Activated CD8-positive, alpha-beta memory T cell treated with anti-CD3 and anti-CD28 coated beads, Interleukin-2, amount 10 ng/mL, durations not matched to agents 7 days and 5 days (primary cell): ENCODE results near the gene KRTAP12-2. TPM values are rescaled to one million over a fixed set of nuclear protein-coding genes. Genes with fewer than 3 reads are reported as not detected.

ENCODE experiments used
- ATAC-seq: fragments of 150-1000 bp; cut with Tn5 transposase; one replicate; pipeline ENCODE4 v1.10.0; 2021; ENCODE audit warnings: moderate library complexity
- CTCF ChIA-PET: fragments of 350-600 bp; sonication (Branson Sonifier 250); formaldehyde crosslinking; loops from one replicate; lab custom pipeline; 2021; ENCODE audit warnings: antibody characterized with exemption; lab: Charles Lee
- DNase-seq: peaks from one replicate; pipeline ENCODE4 v3.0.0-alpha.2; 2020
- H3K27ac Mint-ChIP-seq: one replicate; pipeline ENCODE4 v1.8.0; 2021; ENCODE audit warnings: mild to moderate bottlenecking, mixed read lengths
- H3K27me3 Mint-ChIP-seq: one replicate; pipeline ENCODE4 v1.8.0; 2021; ENCODE audit warnings: mixed read lengths
- H3K36me3 Mint-ChIP-seq: one replicate; pipeline ENCODE4 v1.8.0; 2021; ENCODE audit warnings: mild to moderate bottlenecking, mixed read lengths
- H3K4me1 Mint-ChIP-seq: one replicate; pipeline ENCODE4 v1.8.0; 2021; ENCODE audit warnings: mixed read lengths
- H3K4me3 Mint-ChIP-seq: one replicate; pipeline ENCODE4 v1.8.0; 2021; ENCODE audit warnings: mild to moderate bottlenecking, moderate library complexity, mixed read lengths
- H3K9me3 Mint-ChIP-seq: one replicate; pipeline ENCODE4 v1.8.0; 2022; ENCODE audit warnings: low read depth, mixed read lengths
- total RNA-seq, 2 experiments: library from RNA; stranded (reverse); gene quantifications; one replicate each; pipeline ENCODE4 v1.2.3, GENCODE V29; 2021

Gene KRTAP12-2, protein sequence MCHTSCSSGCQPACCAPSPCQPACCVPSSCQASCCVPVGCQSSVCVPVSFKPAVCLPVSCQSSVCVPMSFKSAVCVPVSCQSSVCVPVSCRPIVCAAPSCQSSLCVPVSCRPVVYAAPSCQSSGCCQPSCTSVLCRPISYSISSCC
- total RNA-seq = not detected

DNA sequence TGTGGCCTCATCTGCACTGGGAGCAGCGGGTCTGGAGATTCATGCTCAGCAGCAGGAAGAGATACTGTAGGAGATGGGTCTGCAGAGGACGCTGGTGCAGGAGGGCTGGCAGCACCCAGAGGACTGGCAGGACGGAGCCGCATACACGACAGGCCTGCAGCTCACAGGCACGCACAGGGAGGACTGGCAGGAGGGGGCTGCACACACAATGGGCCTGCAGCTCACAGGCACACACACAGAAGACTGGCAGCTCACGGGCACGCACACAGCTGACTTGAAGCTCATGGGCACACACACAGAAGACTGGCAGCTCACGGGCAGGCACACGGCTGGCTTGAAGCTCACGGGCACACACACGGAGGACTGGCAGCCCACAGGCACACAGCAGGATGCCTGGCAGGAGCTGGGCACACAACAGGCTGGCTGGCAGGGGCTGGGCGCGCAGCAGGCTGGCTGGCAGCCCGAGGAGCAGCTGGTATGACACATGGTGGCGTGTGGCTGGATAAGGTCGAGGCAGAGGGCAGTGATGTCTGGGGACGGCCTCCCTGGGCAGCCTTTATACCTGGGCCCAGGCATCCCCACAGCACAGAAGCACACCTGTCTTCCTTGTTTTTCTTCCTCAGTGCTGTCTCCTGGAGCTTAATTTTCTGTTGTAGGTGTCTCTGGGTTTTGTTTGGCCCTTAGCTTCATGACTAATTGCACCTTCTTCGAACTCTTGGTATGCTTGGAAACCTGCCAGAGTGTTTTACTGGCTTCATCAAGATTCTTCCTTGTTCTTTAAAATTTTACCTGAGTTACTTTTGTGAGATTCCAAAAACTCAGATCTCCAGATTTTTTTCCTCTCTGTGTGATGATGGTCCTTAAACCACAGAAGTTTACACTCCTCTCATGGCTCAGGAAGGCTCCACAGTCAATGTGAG lies at the start of gene KRTAP12-2:
Gene KRTAP12-2, minus strand, starts transcription at position 527 of the 920 bp plus-strand sequence. Its CDS starts 41 bp downstream, at position 486.
- H3K4me1 Mint-ChIP-seq = no peaks in the 10 kb centered on the region
- ATAC-seq (no peak), DNase-seq (no peak)
- CTCF ChIA-PET = no interaction called here
- peaks cover 20% of the 10 kb centered on the region for H3K27me3 Mint-ChIP-seq
- no peak within 1 kb of the TSS for H3K4me3 Mint-ChIP-seq
- H3K9me3 Mint-ChIP-seq = peaks cover 9% of the 10 kb centered on the region
- H3K27ac Mint-ChIP-seq = no peak within 1 kb of the TSS
- peaks cover 11% of the 10 kb centered on the region for H3K36me3 Mint-ChIP-seq

DNA sequence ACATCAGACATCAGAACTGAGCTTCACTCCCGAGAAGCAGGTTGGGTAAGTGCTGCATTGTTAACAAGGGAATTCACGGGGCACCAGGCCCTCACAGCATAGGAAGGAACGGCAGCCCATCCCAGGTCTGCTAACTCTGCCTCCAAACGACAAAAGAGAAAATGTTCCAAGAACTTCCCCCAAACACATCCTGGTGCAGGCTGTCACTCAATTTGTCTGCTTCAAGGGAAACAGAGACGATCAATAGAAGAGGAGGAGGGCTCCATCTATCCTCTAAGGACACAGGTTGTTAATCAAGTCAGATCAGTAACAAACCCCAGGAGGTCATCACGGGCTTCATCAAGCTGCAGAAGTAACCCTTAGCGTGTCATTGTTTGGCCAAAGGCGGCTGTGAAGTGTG lies 48.2 kb upstream of the KRTAP12-2 start:
- ATAC-seq = no peak
- Mint-ChIP-seq H3K4me3 (no peak overlapping the region), H3K27ac (no peak overlapping the region), H3K36me3 (no peaks in the 10 kb centered on the region), H3K27me3 (peaks cover 79% of the 10 kb centered on the region), H3K4me1 (peaks cover 5% of the 10 kb centered on the region), H3K9me3 (no peaks in the 10 kb centered on the region)
- DNase-seq = no peak
- CTCF ChIA-PET = interaction anchor here (1.2 kb wide), 1 partner anchor 78 kb away, joined by 4 read pairs; no protein-coding TSS in a partner anchor

DNA sequence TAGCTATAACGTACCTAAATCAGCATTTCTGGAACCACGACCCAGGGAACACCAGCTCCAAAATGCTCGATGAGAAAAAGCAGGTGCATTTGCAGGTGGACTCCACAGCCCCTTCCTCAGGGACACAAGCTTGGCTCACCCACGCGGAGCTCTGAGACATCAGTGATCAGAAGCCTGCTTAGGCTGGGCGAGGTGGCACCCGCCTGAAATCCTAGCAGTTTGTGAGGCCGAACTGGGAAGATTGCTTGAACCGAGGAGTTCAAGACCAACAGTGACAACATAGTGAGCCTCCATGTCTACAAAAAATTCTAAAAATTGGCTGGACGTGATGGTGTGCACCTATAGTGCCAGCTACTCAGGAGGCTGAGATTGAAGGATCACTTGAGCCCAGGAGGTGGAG lies 47.1 kb upstream of the KRTAP12-2 start:
- DNase-seq (no peak), ATAC-seq (no peak)
- H3K9me3 Mint-ChIP-seq = no peaks in the 10 kb centered on the region
- H3K4me3 Mint-ChIP-seq = no peak overlapping the region
- H3K36me3 Mint-ChIP-seq = no peaks in the 10 kb centered on the region
- H3K27me3 Mint-ChIP-seq = peaks cover 80% of the 10 kb centered on the region
- CTCF ChIA-PET = interaction anchor here (0.9 to 1.8 kb wide), 2 partner anchors 12 to 204 kb away, joined by 4 to 5 read pairs; no protein-coding TSS in a partner anchor
- peaks cover 8% of the 10 kb centered on the region for H3K4me1 Mint-ChIP-seq
- no peak overlapping the region for H3K27ac Mint-ChIP-seq

DNA sequence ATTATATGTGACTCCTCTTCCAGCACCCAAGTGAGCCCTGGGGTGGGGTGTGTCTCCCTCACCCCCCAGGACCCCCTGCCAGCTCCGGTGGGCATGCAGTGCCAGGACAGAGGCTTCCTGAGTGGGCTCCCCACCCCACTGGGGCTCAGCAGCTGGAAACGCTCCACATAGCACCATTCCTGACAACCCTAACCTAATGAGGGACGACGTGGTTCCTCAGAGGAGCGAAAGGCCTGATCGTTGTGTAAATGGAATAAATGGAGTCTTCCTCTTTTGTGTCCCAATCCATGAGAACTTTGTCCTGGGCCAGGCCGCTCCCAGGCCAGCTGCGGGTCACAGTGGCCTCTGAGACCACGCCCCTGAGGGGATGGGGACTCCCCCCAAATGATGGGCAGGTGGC lies 46.4 kb upstream of the KRTAP12-2 start:
- Mint-ChIP-seq H3K27ac (no peak overlapping the region), H3K27me3 (peaks cover 80% of the 10 kb centered on the region), H3K4me1 (peaks cover 8% of the 10 kb centered on the region), H3K4me3 (no peak overlapping the region), H3K9me3 (no peaks in the 10 kb centered on the region), H3K36me3 (no peaks in the 10 kb centered on the region)
- ATAC-seq (no peak), DNase-seq (peak; percentile 22)
- CTCF ChIA-PET = interaction anchor here (0.9 to 1.8 kb wide), 2 partner anchors 13 to 203 kb away, joined by 4 to 5 read pairs; no protein-coding TSS in a partner anchor

DNA sequence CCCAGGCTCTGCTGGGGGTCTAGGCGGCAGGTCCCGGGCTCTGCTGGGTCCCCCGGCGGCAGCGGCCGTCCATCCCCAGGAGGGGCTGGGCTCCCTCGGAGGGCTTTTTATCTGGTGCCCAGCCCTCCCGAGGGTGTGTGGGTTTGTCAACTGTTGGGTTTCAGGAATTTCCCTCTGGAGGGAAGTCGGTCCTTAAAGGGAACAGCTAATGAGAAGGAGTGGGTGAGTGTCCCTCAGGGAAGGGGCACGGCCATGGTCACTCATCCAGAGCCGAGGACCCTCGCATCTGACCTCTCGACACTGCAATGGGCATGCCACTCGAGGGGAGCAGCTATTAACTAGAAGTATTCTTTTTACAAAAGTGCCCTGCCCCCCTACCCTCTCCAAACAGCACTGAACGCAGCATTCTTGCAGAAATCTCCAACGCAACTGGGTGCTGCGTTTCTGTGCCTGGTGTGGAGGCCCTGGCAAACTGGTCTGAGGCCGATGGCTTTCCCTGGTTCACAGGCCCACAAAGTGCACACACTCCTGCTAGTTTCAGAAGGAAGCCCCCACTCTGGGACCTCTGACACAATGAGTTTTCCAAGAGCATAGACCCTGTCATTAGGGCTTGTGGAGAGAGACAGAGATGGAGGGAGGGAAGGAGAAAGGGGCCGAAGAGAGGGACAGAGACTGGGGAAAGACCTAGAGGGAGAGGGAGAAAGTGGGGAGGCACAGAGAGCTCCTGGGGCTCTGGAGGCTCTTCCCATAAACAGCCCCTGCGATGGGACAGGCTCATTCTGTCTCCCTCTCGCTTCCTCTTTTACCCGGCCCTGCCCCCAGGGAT lies 45.7 kb upstream of the KRTAP12-2 start:
- Mint-ChIP-seq H3K27ac (no peak overlapping the region), H3K27me3 (peaks cover 82% of the 10 kb centered on the region), H3K9me3 (no peaks in the 10 kb centered on the region), H3K4me3 (no peak overlapping the region), H3K4me1 (peaks cover 8% of the 10 kb centered on the region), H3K36me3 (no peaks in the 10 kb centered on the region)
- CTCF ChIA-PET = interaction anchor here (1.8 kb wide), 1 partner anchor 202 kb away, joined by 5 read pairs; no protein-coding TSS in a partner anchor
- DNase-seq (peak; percentile 26), ATAC-seq (no peak)

DNA sequence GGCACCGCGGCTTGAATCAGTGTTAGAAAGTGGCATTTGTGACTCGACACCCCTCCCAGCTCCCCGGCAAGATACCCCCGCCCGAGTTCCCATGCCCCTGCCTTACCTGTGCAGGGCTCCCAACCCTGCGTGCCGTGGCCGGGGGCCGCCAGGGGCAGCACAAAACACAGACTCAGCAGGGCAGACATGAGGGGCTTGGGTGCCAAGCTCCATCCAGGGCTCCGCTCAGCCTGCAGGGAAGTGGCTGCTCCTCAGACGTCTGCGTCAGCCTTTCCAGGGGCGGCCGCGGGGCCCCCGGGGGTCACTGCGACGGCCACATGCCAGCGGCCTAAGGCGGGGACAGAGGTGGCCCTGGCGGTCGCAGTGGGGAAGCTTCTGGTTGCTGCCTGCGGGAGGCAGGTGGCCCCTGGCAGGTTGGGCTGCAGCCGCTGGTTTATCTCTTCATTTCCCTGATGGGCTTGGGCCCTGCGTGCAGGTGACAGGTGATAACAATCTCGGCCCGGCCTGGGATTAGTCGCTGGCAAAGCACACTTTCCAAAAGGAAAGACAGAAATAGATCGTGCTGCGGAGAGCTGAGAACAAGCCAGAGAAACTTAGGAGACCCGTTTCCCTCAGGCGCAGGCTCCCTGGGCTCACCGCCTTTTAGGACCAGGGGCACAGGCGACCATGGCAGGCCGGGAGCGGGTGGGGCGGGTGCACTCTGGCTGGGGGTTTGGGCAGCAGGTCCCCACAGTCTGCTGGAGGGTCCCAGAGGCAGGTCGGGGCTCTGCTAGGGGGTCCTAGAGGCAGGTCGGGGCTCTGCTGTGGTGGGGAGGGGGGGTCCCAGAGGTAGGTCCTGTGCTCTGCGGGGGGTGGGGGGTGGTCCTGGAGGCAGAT lies 44.8 kb upstream of the KRTAP12-2 start, which contains the start of gene TSPEAR:
Gene TSPEAR, minus strand, starts transcription at position 246 of the 876 bp plus-strand sequence. Its CDS starts 58 bp downstream, at position 188.
- CTCF ChIA-PET = no interaction called here
- no peaks in the 10 kb centered on the region for H3K36me3 Mint-ChIP-seq
- no peak within 1 kb of the TSS for H3K27ac Mint-ChIP-seq
- H3K4me3 Mint-ChIP-seq = no peak within 1 kb of the TSS
- DNase-seq = peak; percentile 30
- ATAC-seq = no peak
- peaks cover 86% of the 10 kb centered on the region for H3K27me3 Mint-ChIP-seq
- H3K9me3 Mint-ChIP-seq = no peaks in the 10 kb centered on the region
- peaks cover 8% of the 10 kb centered on the region for H3K4me1 Mint-ChIP-seq

DNA sequence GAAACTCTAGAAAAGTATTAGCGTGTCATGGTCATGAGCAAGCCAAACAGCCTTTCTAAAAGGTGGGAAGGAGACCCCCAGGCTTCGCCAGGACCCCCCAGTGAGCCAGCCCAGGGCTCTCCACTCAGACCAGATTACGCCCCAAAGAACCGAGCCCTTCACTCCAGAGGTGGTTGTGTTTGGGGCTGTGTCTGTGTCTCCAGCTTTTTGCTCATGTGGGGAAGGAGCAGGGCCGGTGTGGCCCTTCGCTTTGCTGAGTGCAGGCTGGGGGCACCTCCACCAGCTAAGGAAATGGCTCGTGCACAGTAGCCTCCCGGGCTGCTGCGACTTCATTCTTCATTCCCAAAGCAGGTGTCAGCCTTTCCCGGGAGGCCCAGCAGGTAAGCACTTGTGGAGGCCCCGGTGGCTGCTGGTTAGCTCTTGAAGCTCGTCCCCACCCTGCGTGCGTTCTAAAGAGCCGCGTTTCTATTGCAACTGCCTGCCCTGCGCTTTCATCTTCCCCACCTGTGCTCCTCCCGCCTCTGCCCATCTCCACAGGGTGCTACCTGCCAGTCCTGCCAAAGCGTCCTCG lies 44.1 kb upstream of the KRTAP12-2 start:
- CTCF ChIA-PET = no interaction called here
- DNase-seq = peak; percentile 33
- H3K4me3 Mint-ChIP-seq = no peak overlapping the region
- H3K27ac Mint-ChIP-seq = no peak overlapping the region
- ATAC-seq = no peak
- peaks cover 8% of the 10 kb centered on the region for H3K4me1 Mint-ChIP-seq
- H3K36me3 Mint-ChIP-seq = peaks cover 4% of the 10 kb centered on the region
- no peaks in the 10 kb centered on the region for H3K9me3 Mint-ChIP-seq
- H3K27me3 Mint-ChIP-seq = peaks cover 90% of the 10 kb centered on the region

DNA sequence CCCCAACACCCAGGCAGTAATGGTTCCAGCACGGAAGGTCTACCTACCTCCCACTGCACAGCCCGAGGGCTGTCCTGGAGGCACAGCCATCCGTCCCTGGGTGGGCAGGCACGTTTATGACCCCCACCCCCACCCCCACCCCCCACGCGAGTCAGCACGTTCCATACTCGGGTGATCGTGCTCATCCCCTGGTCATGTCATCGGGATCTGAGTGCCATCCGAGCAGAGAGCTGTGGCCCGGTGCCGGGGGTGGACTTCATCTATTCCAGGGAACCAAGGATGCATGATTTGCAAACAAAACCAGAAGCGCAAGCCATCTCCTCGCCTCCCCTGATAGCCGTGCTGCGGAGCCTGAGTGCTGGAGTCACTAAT lies 43.6 kb upstream of the KRTAP12-2 start:
- Mint-ChIP-seq H3K27ac (no peak overlapping the region), H3K9me3 (no peaks in the 10 kb centered on the region), H3K27me3 (peaks cover 91% of the 10 kb centered on the region), H3K4me3 (no peak overlapping the region), H3K4me1 (peaks cover 8% of the 10 kb centered on the region), H3K36me3 (peaks cover 7% of the 10 kb centered on the region)
- ATAC-seq = no peak
- no peak for DNase-seq
- CTCF ChIA-PET = interaction anchor here (0.9 to 1.1 kb wide), 3 partner anchors 83 to 200 kb away, joined by 3 to 4 read pairs (median 4); partner anchors contain the start of gene PTTG1IP

DNA sequence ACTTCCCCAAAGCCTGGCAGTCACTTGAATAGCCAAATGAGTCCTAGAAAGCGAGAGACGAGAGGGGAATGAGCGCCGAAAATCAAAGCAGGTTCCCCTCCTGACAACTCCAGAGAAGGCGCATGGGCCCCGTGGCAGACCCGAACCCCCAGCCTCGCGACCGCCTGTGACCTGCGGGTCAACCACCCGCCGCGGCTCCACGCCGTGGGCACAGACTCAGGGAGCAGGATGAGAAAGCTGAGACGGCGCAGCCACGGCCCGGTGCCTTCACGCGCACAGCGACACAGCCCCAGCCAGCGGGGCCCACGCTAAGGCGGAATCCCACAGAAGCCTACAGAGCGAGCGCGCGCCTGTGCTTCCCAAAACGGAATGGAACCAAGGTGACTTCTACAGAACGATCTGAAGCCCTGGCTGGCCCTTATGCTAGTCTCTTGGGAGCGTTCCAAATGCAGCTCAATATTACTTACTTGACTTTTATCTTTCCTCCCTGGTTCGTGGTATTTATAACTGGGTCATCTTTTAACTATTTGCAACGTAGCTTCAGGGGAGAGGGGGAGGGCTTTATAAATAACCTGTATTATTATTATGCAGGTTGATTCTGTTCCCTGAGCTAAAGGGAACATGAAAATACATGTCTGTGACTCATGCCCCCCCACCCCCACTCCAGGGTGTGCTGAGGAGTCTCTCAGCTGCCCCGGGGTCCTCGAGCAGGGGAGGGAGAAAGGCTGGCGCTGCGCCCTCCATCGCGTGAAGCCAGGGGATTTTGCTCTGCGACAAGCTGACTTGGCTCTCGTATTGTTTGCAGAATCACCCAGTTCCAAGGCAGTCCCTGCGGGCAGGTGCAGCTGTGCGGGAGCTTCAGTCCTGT lies 42.9 kb upstream of the KRTAP12-2 start:
- H3K27ac Mint-ChIP-seq = no peak overlapping the region
- H3K27me3 Mint-ChIP-seq = peaks cover 91% of the 10 kb centered on the region
- H3K36me3 Mint-ChIP-seq = peaks cover 9% of the 10 kb centered on the region
- H3K4me3 Mint-ChIP-seq = no peak overlapping the region
- peak; percentile 27 for ATAC-seq
- CTCF ChIA-PET = interaction anchor here (0.9 to 1.7 kb wide), 4 partner anchors 84 to 200 kb away, joined by 3 to 4 read pairs (median 4); partner anchors contain the start of gene PTTG1IP
- peaks cover 3% of the 10 kb centered on the region for H3K4me1 Mint-ChIP-seq
- no peaks in the 10 kb centered on the region for H3K9me3 Mint-ChIP-seq
- DNase-seq = no peak

DNA sequence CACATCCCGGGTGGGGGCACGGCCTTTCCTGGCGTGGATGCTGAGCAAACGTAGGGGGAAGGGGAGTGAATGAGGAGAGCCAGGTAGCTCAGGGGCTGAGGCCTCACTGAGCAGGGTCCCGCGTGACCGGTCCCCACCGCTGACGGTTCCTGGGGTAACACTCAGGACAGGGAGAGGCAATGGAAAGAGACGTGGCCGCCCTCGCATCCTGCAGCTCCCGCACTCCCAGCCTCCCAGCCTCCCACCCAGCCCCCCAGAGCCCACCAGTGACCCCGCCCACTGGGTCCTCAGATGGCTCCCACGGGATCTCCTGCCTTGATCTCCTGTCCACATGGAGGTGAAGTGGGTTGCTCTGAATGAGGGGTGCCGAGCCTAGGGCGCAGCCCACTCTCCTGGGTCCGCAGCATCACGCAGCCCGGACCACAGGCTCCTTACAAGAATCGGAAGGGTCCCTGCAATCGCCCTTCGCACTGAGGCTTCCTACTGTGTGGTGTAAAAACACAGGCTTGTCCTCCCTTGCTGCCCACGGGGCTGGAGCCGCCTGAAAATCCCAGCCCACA lies 42.2 kb upstream of the KRTAP12-2 start:
- no peaks in the 10 kb centered on the region for H3K9me3 Mint-ChIP-seq

More for the DNA sequence above, 42.2 kb upstream of the KRTAP12-2 start:
- ATAC-seq (no peak), DNase-seq (no peak)
- Mint-ChIP-seq H3K4me3 (no peak overlapping the region), H3K27ac (no peak overlapping the region), H3K36me3 (peaks cover 9% of the 10 kb centered on the region), H3K27me3 (peaks cover 91% of the 10 kb centered on the region), H3K4me1 (peaks cover 3% of the 10 kb centered on the region)
- CTCF ChIA-PET = interaction anchor here (0.9 to 1.7 kb wide), 3 partner anchors 92 to 199 kb away, joined by 3 to 4 read pairs (median 4); partner anchors contain the start of gene PTTG1IP
